Posterior vena cava (tissue), 2 donors: ENCODE data around the gene GFI1B. TPM values are rescaled to one million over a fixed set of nuclear protein-coding genes. Genes with fewer than 3 reads are reported as not detected.

ENCODE experiments used
- DNase-seq: peaks from one replicate; pipeline ENCODE4 v3.0.0-alpha.2; 2020; ENCODE audit warnings: low spot score
- intact Hi-C, 2 donors: fragments of 100-400 bp; cut with DNase I; formaldehyde crosslinking; loops; one replicate each; pipeline versions ENCODE4 v1.14.1 to v1.14.2; 2022 to 2023
- total RNA-seq, 2 donors: library from RNA; stranded (reverse); fragmentation: NEBNext Ultra II Directional; extraction: Animal tissue kit (Norgen Biotek cat#: 25700); gene quantifications; one replicate each; pipeline ENCODE4 v1.2.1, GENCODE V29; 2021
- donor health status: DM: yes; HTN: yes; CAD: no.
- donor health status: DM: yes; HTN: yes; CAD: no.

Gene GFI1B
- total RNA-seq, 2 donors from 2014 or later, result not detected

DNA sequence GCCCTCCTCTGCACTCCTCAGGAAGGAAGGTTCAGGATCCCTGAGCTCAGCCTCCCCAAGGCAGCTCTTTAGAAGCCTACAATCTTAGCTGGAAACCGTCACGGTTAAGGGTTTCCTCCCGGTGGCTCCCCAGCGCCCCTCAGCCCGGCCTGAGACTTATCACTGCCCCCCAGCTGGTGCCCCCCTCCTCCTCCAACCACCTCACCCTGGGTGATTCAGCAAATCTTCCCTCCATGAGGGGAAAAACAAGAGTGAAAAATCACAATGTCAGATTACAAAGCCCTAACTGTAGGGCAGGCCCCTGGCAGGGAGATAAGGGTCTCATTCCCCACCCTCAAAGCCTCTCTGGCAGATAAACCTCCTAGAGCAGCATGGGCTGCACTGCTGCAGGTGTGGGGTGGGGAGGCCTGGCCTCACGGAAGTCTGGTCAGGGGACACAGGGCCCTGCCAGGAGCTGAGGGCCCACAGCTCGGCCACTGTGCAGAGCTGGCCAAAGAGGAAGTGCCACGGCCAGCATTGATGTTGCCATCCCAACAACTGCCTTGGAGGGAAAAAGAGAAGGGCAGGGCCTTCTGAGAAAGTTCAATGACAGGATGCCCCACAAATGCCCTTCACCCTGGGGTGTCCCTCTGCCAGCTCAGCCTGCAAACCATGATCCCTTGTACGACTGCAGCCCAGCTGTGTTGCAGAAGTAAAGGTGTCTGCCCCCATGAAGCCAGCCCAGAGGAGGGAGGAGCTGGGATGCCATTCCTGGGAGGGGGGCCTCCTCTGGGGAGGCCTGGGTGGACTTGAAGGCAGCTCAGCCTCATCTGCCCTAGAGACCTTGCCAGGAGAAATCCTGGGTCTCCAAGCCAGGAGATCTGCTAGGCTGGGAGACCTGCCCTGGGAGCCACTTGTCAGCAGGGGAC is 25.9 kb downstream of the GFI1B start:
- intact Hi-C loops, result no loop called here

DNA sequence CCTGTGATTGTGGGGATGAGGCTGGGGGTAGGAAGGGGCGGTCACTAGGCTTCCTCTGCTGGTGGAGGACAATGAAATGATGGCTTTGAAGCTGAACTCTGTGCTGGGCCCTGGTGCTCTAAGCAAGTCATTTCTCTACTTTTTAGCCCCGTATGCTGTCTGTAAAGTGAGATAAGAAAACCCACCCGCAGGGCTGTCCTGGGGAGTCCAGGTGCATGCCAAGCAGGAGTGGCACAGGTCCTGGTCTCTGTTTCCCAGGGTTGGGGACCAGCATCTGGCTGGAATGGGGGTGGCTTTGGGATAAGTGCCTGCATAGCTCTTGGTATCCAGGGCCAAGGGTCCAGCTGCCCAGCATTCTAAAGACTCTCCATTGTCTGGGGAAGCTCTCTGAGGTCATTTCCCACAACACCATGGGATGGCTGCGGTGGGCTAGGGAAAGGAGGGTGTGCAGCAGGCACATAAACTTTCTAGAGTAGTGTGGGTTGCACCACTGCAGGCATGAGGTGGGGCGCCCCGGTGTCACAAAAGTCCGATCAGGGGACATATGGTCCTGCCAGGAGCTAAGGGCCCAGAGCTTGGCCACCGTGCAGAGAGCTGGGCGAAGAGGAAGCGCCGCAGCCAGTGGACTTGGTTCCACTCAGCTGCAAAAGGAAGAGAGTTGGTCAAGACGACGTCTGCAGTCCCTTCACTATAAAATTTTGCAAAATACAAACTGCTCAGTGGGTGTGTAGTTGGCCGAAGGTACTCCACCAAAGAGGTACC is 26.7 kb downstream of the GFI1B start:
- peak; percentile 61 for DNase-seq
- intact Hi-C loops, result no loop called here

More for the DNA sequence above, 25.9 kb downstream of the GFI1B start:
- peak; percentile 69 for DNase-seq

GRCh38 chr9:133005957-133006356 is 27.5 kb downstream of the GFI1B start:
- no peak for DNase-seq
- intact Hi-C loops, result no loop called here

GRCh38 chr9:133006731-133007352 is 28.3 kb downstream of the GFI1B start:
- peak; percentile 1 for DNase-seq
- intact Hi-C loops, result no loop called here

DNA sequence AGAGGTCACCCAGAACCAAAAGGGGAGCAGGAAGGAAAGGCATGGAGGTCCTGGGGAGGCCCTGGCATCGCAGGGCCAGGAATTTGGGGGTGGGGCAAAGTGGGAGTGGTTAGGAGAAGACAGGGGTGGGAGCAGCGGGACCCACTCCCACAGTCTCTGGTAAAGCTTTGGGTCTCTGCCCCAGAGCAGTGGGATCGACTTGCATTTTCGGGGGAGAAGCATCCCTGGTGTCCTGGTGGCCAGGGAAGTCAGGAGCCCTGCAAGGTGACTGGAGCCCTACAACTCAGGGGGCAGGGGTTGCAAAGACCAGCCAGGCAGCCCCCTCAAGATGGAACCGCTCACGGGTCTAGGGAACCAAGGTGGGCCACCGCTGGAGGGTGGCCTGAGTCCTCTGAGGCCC is 29.9 kb downstream of the GFI1B start:
- DNase-seq, result peak; percentile 69
- intact Hi-C loops, result no loop called here

DNA sequence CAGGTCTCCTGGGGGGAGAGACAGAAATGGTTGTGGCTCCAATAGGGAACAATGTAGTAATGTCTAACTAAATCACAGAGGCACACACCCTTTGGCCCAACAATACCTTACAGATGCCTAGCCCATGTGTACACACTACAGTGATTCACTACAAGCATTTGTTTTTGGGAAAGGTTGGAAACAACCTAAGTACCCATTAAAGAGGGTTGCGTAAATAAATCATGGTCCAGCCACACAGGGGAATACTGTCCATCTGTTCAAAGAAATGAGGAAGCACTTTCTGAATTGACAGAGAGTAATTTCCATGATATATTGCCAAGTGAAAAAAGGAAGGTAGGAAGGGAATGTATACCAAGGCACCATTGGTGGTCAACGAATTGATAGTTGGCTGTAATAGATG is 30.3 kb downstream of the GFI1B start:
- DNase-seq, result no peak
- intact Hi-C loops, result no loop called here

- intact Hi-C loops, result no loop called here
- DNase-seq, result no peak
Observed at GRCh38 chr9:133009906-133010582, 31.6 kb downstream of the GFI1B start.

DNA sequence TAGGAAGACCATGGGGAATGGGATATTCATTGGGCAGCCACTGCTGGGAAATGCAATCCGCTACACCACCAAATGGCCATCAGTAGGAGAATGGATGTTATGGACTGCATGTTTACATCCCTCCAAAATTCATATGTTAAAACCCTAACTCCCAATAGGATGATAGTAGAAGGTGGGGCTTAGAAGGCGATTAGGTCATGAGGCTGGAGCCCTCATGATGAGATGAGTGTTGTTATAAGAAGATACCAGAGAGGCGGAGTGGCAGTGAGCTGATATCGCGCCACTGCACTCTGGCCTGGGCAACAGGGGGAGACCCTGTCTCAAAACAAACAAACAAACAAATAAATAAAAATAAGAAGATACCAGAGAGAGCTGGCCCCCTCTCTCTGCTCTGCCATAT is 36.2 kb downstream of the GFI1B start:
- DNase-seq, result no peak
- intact Hi-C loops, result no loop called here

DNA sequence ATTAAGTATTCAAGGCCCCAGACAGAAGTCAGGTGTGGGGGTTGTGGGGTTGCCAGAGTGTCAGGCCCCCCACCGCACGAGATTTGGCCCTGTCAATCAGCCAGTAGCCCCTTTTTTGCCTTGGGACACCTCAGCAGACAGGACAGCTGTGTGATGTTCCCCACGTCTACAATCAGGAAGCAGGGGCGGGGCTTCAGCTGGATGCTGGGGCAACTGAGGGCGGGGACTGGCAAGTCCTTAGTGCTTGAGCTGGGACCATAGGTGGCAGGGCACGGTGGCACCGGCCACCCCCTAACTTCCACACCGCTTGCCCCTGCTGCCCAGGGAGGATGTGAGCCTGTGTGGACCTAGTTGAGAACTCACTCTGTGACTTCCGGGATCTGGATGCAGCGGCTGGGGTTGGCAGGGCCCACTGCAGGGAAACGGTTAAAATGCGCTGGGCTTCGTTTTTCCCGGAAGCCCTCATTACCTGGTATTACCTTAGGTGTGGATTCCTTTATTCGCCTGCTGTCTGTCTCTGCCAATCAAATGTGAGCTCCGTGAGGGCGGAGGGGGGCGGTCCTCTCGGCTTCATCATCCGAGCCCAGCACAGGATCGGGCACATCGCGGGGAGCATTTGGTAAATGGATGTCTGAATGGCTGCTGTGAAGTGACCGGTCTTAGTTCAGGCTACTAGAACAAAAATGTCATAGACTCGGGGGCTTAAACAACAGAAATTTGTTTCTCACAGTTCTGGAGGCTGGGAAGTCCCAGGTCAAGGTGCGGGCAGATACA is 44.8 kb downstream of the GFI1B start:
- DNase-seq, result no peak
- intact Hi-C loops, result no loop called here

- intact Hi-C loops, result no loop called here
Observed at GRCh38 chr9:133026426-133026825, 47.9 kb downstream of the GFI1B start.

GRCh38 chr9:133027134-133027533 is 48.6 kb downstream of the GFI1B start:
- intact Hi-C loops, result no loop called here

More at GRCh38 chr9:133026426-133026825, 47.9 kb downstream of the GFI1B start:
- no peak for DNase-seq

DNA sequence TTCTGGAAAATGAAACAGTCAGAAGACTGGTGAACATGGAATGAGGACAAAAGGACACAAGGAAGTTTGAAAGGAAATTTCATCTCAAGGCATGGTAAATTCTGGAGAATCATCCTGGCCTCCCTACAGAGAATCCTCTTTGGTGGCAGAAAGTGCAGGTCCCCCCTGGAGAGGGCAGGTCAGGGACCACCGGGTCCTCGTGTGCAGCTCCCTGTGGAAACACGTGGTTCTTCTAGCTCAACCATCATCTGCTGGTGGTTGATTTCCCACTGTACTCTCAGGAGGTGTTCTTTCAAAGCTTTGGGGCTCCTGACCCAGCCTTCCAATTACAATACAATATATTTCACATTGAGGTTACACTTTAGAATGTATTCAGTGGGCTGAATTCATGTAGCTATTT is 49.7 kb downstream of the GFI1B start:
- intact Hi-C loops, result no loop called here
- no peak for DNase-seq

More at GRCh38 chr9:133027134-133027533, 48.6 kb downstream of the GFI1B start:
- no peak for DNase-seq

DNA sequence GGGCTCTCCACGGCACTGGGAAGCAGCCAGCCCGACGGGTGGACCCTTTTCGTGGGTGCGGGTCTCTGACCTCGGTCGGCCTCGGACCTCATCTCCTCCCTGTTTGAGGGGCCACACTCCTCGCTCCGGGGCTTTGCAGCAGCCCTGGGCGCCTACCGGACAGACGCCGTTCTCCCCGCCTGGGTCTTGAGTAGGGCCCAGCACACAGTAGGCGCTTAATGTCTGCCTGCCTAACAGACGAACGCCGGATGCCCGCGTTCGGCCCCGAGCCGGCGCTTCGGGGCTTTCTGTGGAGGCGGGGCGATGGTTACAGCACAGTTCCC is 51.5 kb downstream of the GFI1B start:
- intact Hi-C loops, result no loop called here
- no peak for DNase-seq

DNA sequence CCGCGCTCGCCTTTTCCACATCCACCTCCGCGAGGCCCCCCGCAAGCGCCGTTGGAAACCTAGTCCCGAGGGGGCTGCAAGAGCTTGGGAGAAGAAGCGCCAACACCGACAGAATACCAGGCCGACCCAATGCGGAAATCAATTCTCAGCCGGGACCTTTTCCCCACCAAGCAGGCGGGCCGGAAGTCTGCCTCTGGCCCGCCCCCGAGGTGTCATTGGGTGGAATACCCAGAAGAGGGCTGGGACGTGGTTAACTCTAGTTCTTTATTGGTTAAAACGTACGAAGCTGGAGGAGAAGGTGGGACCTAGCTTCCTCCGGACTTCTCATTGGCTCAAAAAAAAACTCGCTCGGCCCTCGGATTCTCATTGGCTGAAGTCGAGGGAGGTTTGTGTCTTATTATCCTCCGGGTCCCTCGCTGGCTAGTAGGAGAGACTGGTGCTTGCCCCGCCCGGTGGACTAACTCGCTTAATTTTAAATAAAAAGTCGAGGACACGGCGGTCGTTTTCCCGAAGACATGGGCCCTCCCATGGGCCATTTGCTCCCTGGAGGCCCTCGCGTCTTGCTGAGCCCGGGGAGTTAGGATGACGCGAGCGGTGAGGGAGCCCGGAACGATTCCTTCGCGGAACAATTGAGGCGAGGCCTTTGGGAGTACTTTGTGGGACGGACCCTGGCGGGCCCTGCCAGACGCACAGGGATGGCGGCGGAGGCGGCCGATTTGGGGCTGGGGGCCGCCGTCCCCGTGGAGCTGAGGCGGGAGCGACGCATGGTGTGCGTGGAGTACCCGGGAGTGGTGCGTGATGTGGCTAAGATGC is 52.0 kb downstream of the GFI1B start, which contains the start of gene GTF3C5:
TSS of gene GTF3C5 (plus strand) at position 681 of the 813 bp plus-strand sequence. CDS start at position 696, 15 bp downstream.
- peak; percentile 97 for DNase-seq
- intact Hi-C loops, result no loop called here

GRCh38 chr9:133031130-133031422 is 52.6 kb downstream of the GFI1B start:
- DNase-seq, result no peak
- intact Hi-C loops, result no loop called here

- intact Hi-C loops, result no loop called here
- DNase-seq, result no peak
Observed at GRCh38 chr9:133031496-133031911, 53.0 kb downstream of the GFI1B start.

GRCh38 chr9:133032171-133032570 is 53.7 kb downstream of the GFI1B start:
- no peak for DNase-seq
- intact Hi-C loops, result no loop called here

DNA sequence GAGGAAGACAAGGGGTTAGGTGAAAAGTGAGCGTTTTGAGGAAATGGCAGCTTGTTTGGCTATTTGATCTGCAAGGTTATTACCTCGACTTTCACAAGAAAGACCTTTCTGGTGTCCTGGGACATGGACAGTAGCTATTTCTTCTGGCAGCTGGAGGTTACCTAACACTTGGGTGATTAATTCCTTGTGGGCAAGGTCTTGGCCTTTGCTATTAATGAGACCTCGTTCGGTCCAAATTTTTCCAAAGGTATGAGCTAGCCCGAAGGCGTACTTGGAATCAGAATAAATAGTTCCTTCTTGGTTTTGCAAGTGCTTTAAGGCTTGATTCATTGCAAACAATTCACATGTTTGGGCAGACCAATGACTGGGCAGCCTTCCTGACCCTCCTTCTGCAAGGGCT is 57.2 kb downstream of the GFI1B start:
- intact Hi-C loops, result no loop called here
- DNase-seq, result no peak
